Trophoblast cell (in vitro differentiated cells and primary cell): ENCODE measurements around the gene TMEM52B.

Source experiments
- DNase-seq, 2 donors: peaks; one replicate each; pipeline ENCODE4 v3.0.0-alpha.2; 2016
- H2AFZ ChIP-seq: 2 replicates; pipeline ENCODE4 v1.6.1; 2013; ENCODE audit warnings: low read length, moderate library complexity, mild to moderate bottlenecking; ENCODE audit not compliant: insufficient read depth, poor library complexity
- H2AK5ac ChIP-seq: 2 replicates; pipeline ENCODE4 v1.6.1; 2013; ENCODE audit warnings: mild to moderate bottlenecking, low read length
- H2BK120ac ChIP-seq: 2 replicates; pipeline ENCODE4 v1.6.1; 2013; ENCODE audit warnings: low read length, mild to moderate bottlenecking, moderate library complexity; ENCODE audit not compliant: insufficient read depth, poor library complexity
- H2BK12ac ChIP-seq: 2 replicates; pipeline ENCODE4 v1.6.1; 2013; ENCODE audit warnings: mild to moderate bottlenecking, low read length, moderate library complexity
- H2BK5ac ChIP-seq: 2 replicates; pipeline ENCODE4 v1.6.1; 2013; ENCODE audit warnings: low read length, low read depth, moderate library complexity, mild to moderate bottlenecking; ENCODE audit not compliant: poor library complexity
- H3K14ac ChIP-seq: 2 replicates; pipeline ENCODE4 v1.6.1; 2013; ENCODE audit warnings: mild to moderate bottlenecking, low read length
- H3K18ac ChIP-seq: 2 replicates; pipeline ENCODE4 v1.6.1; 2013; ENCODE audit warnings: mild to moderate bottlenecking, low read length
- H3K23ac ChIP-seq: 2 replicates; pipeline ENCODE4 v1.6.1; 2013; ENCODE audit warnings: low read length
- H3K27ac ChIP-seq: 2 replicates; pipeline ENCODE4 v1.5.1; 2013; ENCODE audit warnings: low read depth, mild to moderate bottlenecking, inconsistent platforms, low read length, moderate library complexity
- H3K27me3 ChIP-seq: 2 replicates; pipeline ENCODE4 v1.6.1; 2013; ENCODE audit warnings: inconsistent platforms, mild to moderate bottlenecking, low read length, moderate library complexity; ENCODE audit not compliant: insufficient read depth
- H3K36me3 ChIP-seq, 2 experiments: 1 replicate in 1 of 2; 2 replicates in 1 of 2; pipeline ENCODE4 v1.6.1; 2013; ENCODE audit warnings: low read length in 2 of 2, mild to moderate bottlenecking in 2 of 2, moderate library complexity in 1 of 2; ENCODE audit not compliant: insufficient read depth in 2 of 2, control insufficient read depth in 1 of 2
- H3K4ac ChIP-seq: 2 replicates; pipeline ENCODE4 v1.6.1; 2013; ENCODE audit warnings: low read depth, mild to moderate bottlenecking, low read length, moderate library complexity
- H3K4me1 ChIP-seq, 2 experiments: 1 replicate in 1 of 2; 2 replicates in 1 of 2; pipeline ENCODE4 v1.6.1; 2013; ENCODE audit warnings: low read length in 2 of 2, mild to moderate bottlenecking in 2 of 2, moderate library complexity in 1 of 2; ENCODE audit not compliant: insufficient read depth in 2 of 2, control insufficient read depth in 1 of 2
- H3K4me2 ChIP-seq: 2 replicates; pipeline ENCODE4 v1.6.1; 2013; ENCODE audit warnings: inconsistent platforms, mild to moderate bottlenecking, low read length, moderate library complexity
- H3K4me3 ChIP-seq: 2 replicates; pipeline ENCODE4 v1.5.1; 2013; ENCODE audit warnings: mild to moderate bottlenecking, low read depth, low read length, inconsistent platforms
- H3K79me1 ChIP-seq: one replicate; pipeline ENCODE4 v1.6.1; 2013; ENCODE audit warnings: low read length
- H3K79me2 ChIP-seq: 2 replicates; pipeline ENCODE4 v1.6.1; 2013; ENCODE audit warnings: low read length, mild to moderate bottlenecking; ENCODE audit not compliant: control insufficient read depth, insufficient read depth, poor library complexity
- H3K9ac ChIP-seq: 2 replicates; pipeline ENCODE4 v1.6.1; 2013; ENCODE audit warnings: mild to moderate bottlenecking, low read length
- H3K9me3 ChIP-seq: 2 replicates; pipeline ENCODE4 v1.6.1; 2013; ENCODE audit warnings: low read depth, mild to moderate bottlenecking, control low read depth, inconsistent platforms, low read length; ENCODE audit not compliant: insufficient read depth
- H4K12ac ChIP-seq: 2 replicates; pipeline ENCODE4 v1.6.1; 2013; ENCODE audit warnings: low read depth, mild to moderate bottlenecking, low read length, moderate library complexity
- H4K8ac ChIP-seq: 2 replicates; pipeline ENCODE4 v1.6.1; 2013; ENCODE audit warnings: low read depth, mild to moderate bottlenecking, low read length, moderate library complexity
- H4K91ac ChIP-seq: one replicate; pipeline ENCODE4 v1.6.1; 2013; ENCODE audit warnings: low read depth, mild to moderate bottlenecking, low read length, moderate library complexity
- WGBS: extraction: QIAGEN DNeasy Blood & Tissue Kit; methylation state at CpG from one replicate; pipeline ENCODE4 v1.1.7; 2013; ENCODE audit warnings: missing lambda C conversion rate; ENCODE audit not compliant: insufficient read length, insufficient coverage; ENCODE audit errors: extremely low coverage; 5-methylcytosine and 5-hydroxymethylcytosine counted together

The TMEM52B gene

GRCh38 chr12:10147714-10148403 lies 31.0 kb upstream of the TMEM52B start:
- Histone ChIP-seq H2AK5ac (no peak overlapping the region), H2BK5ac (no peak overlapping the region), H3K4me3 (no peak overlapping the region), H3K23ac (no peak overlapping the region), H3K18ac (no peak overlapping the region), H4K91ac (no peak overlapping the region), H2BK120ac (no peak overlapping the region), H2AFZ (no peak overlapping the region), H3K27me3 (no peaks in the 10 kb centered on the region), H3K4me1 (no peaks in the 10 kb centered on the region), H4K12ac (no peak overlapping the region), H3K27ac (no peak overlapping the region), H3K4me2 (no peak overlapping the region), H3K9ac (no peak overlapping the region), H3K14ac (no peak overlapping the region), H4K8ac (no peak overlapping the region), H3K36me3 (no peaks in the 10 kb centered on the region), H3K9me3 (no peaks in the 10 kb centered on the region), H2BK12ac (no peak overlapping the region), H3K79me1 (no peaks in the 10 kb centered on the region), H3K4ac (no peak overlapping the region), H3K79me2 (no peaks in the 10 kb centered on the region)
- WGBS = no CpG with 5 or more reads among the region's 5 CpGs
- no peak for DNase-seq

- no peaks in the 10 kb centered on the region for H3K36me3 ChIP-seq
- no peak overlapping the region for H2BK12ac ChIP-seq
- H2AFZ ChIP-seq = no peak overlapping the region
- H3K14ac ChIP-seq = no peak overlapping the region
- H3K23ac ChIP-seq = no peak overlapping the region
- H3K79me2 ChIP-seq = no peaks in the 10 kb centered on the region
- no peak overlapping the region for H2BK5ac ChIP-seq
- no peak overlapping the region for H3K9ac ChIP-seq
- no peaks in the 10 kb centered on the region for H3K9me3 ChIP-seq
- H4K12ac ChIP-seq = no peak overlapping the region
- no peaks in the 10 kb centered on the region for H3K27me3 ChIP-seq
- no peak overlapping the region for H4K8ac ChIP-seq
- no peak overlapping the region for H2BK120ac ChIP-seq
- H3K79me1 ChIP-seq = peaks cover 5% of the 10 kb centered on the region
- H3K4me3 ChIP-seq = no peak overlapping the region
- DNase-seq = peak in 1 of 2 donors; percentile 77
- H3K4me1 ChIP-seq = peaks cover 3 to 5% of the 10 kb centered on the region in 2 experiments
- H4K91ac ChIP-seq = no peak overlapping the region
- WGBS = no CpG with 5 or more reads among the region's 2 CpGs
- H2AK5ac ChIP-seq = no peak overlapping the region
- H3K4me2 ChIP-seq = no peak overlapping the region
- no peak overlapping the region for H3K18ac ChIP-seq
- no peak overlapping the region for H3K27ac ChIP-seq
- no peak overlapping the region for H3K4ac ChIP-seq
Observed at GRCh38 chr12:10151621-10152020, 27.2 kb upstream of the TMEM52B start.

- peak; percentile 54 to 87 for DNase-seq
- H3K4me2 ChIP-seq = peak overlapping the region; percentile 79
- H3K79me2 ChIP-seq = no peaks in the 10 kb centered on the region
- peak overlapping the region; percentile 23 for H4K8ac ChIP-seq
- H3K4me1 ChIP-seq = peaks cover 3 to 5% of the 10 kb centered on the region in 2 experiments
- peak overlapping the region; percentile 8 for H2BK12ac ChIP-seq
- no peaks in the 10 kb centered on the region for H3K9me3 ChIP-seq
- H3K14ac ChIP-seq = peak overlapping the region; percentile 2
- H4K91ac ChIP-seq = peak overlapping the region; percentile 67
- H3K79me1 ChIP-seq = peaks cover 5% of the 10 kb centered on the region
- H3K18ac ChIP-seq = no peak overlapping the region
- peak overlapping the region; percentile 63 for H3K9ac ChIP-seq
- no peak overlapping the region for H3K23ac ChIP-seq
- peak overlapping the region; percentile 81 for H4K12ac ChIP-seq
- H2AK5ac ChIP-seq = no peak overlapping the region
- H3K36me3 ChIP-seq = no peaks in the 10 kb centered on the region
- no CpG with 5 or more reads among the region's 46 CpGs for WGBS
- no peak overlapping the region for H2BK5ac ChIP-seq
- peak overlapping the region; percentile 53 for H2AFZ ChIP-seq
- H3K4ac ChIP-seq = no peak overlapping the region
- peak overlapping the region; percentile 75 for H3K4me3 ChIP-seq
- no peak overlapping the region for H3K27ac ChIP-seq
- no peaks in the 10 kb centered on the region for H3K27me3 ChIP-seq
- peak overlapping the region; percentile 34 for H2BK120ac ChIP-seq
Observed at GRCh38 chr12:10153271-10154144, 25.3 kb upstream of the TMEM52B start.

- H3K4me3 ChIP-seq = peak overlapping the region; percentile 75
- H4K12ac ChIP-seq = peak overlapping the region; percentile 81
- H3K9ac ChIP-seq = no peak overlapping the region
- H4K91ac ChIP-seq = peak overlapping the region; percentile 67
- DNase-seq = no peak
- H2AFZ ChIP-seq = peak overlapping the region; percentile 53
- H3K4me1 ChIP-seq = peaks cover 3 to 5% of the 10 kb centered on the region in 2 experiments
- H3K4me2 ChIP-seq = peak overlapping the region; percentile 79
- H2BK120ac ChIP-seq = peak overlapping the region; percentile 0
- H3K79me1 ChIP-seq = peaks cover 5% of the 10 kb centered on the region
- no peak overlapping the region for H3K18ac ChIP-seq
- WGBS = no CpG with 5 or more reads among the region's 6 CpGs
- no peaks in the 10 kb centered on the region for H3K9me3 ChIP-seq
- no peaks in the 10 kb centered on the region for H3K79me2 ChIP-seq
- no peak overlapping the region for H3K4ac ChIP-seq
- H2BK12ac ChIP-seq = peak overlapping the region; percentile 8
- no peak overlapping the region for H3K27ac ChIP-seq
- H3K23ac ChIP-seq = no peak overlapping the region
- H3K27me3 ChIP-seq = no peaks in the 10 kb centered on the region
- H2BK5ac ChIP-seq = no peak overlapping the region
- H3K36me3 ChIP-seq = no peaks in the 10 kb centered on the region
- H3K14ac ChIP-seq = no peak overlapping the region
- H4K8ac ChIP-seq = peak overlapping the region; percentile 23
- H2AK5ac ChIP-seq = no peak overlapping the region
Observed at GRCh38 chr12:10154145-10154496, 24.7 kb upstream of the TMEM52B start.
